Neural progenitor cell (in vitro differentiated cells): ENCODE data around the gene MAP3K1. TPM values are rescaled to one million over a fixed set of nuclear protein-coding genes. Genes with fewer than 3 reads are reported as not detected.

Experiments used
- DNase-seq: peaks from one replicate; pipeline ENCODE4 v3.0.0-alpha.2; 2016; ENCODE audit warnings: low spot score
- H2AFZ ChIP-seq: fragments of 200-600 bp; sonication (generic); replicated peaks from 2 replicates; pipeline ENCODE4 v1.6.1; 2016; ENCODE audit warnings: antibody characterized with exemption
- H3F3A ChIP-seq: fragments of 200-600 bp; sonication (generic); 2 replicates; pipeline ENCODE4 v1.6.1; 2016; ENCODE audit warnings: antibody characterized with exemption, low read depth
- H3K27ac ChIP-seq: fragments of 200-600 bp; sonication (generic); 2 replicates; pipeline ENCODE4 v1.5.1; 2016; ENCODE audit warnings: mild to moderate bottlenecking
- H3K27me3 ChIP-seq: fragments of 200-600 bp; sonication (generic); 2 replicates; pipeline ENCODE4 v1.6.1; 2016; ENCODE audit warnings: mild to moderate bottlenecking, moderate library complexity
- H3K36me3 ChIP-seq: fragments of 200-600 bp; sonication (generic); 2 replicates; pipeline ENCODE4 v1.5.1; 2016
- H3K4me1 ChIP-seq: fragments of 200-600 bp; sonication (generic); 2 replicates; pipeline ENCODE4 v1.6.1; 2016; ENCODE audit warnings: mixed run types
- H3K4me2 ChIP-seq: fragments of 200-600 bp; sonication (generic); 2 replicates; pipeline ENCODE4 v1.6.1; 2016
- H3K4me3 ChIP-seq: fragments of 200-600 bp; sonication (generic); 2 replicates; pipeline ENCODE4 v1.5.1; 2016
- H3K79me2 ChIP-seq: fragments of 200-600 bp; sonication (generic); 2 replicates; pipeline ENCODE4 v1.6.1; 2016; ENCODE audit warnings: low read depth
- H3K9ac ChIP-seq: fragments of 200-600 bp; sonication (generic); 2 replicates; pipeline ENCODE4 v1.6.1; 2016
- H3K9me3 ChIP-seq: fragments of 200-600 bp; sonication (generic); 2 replicates; pipeline ENCODE4 v1.5.1; 2016; ENCODE audit warnings: low read depth
- H4K20me1 ChIP-seq: fragments of 200-600 bp; sonication (generic); 2 replicates; pipeline ENCODE4 v1.6.1; 2016; ENCODE audit warnings: low read depth
- H3K27ac Mint-ChIP-seq: 3 replicates; pipeline ENCODE4 v1.8.0; 2021; ENCODE audit warnings: mixed read lengths
- H3K27me3 Mint-ChIP-seq: 2 replicates; pipeline ENCODE4 v1.8.0; 2022; ENCODE audit warnings: low read depth, mild to moderate bottlenecking, inconsistent platforms, moderate library complexity, mixed read lengths; ENCODE audit not compliant: insufficient read depth
- H3K36me3 Mint-ChIP-seq: 3 replicates; pipeline ENCODE4 v1.8.0; 2021; ENCODE audit warnings: mixed read lengths
- H3K4me1 Mint-ChIP-seq: 3 replicates; pipeline ENCODE4 v1.8.0; 2021; ENCODE audit warnings: mixed read lengths
- H3K4me3 Mint-ChIP-seq: 3 replicates; pipeline ENCODE4 v1.8.0; 2021; ENCODE audit warnings: mild to moderate bottlenecking, moderate library complexity, mixed read lengths
- H3K9me3 Mint-ChIP-seq: 3 replicates; pipeline ENCODE4 v1.8.0; 2020; ENCODE audit warnings: mixed read lengths
- CTCF ChIP-seq: fragments of 200-600 bp; sonication (generic); IDR thresholded peaks from 2 replicates; pipeline ENCODE4 v1.5.1; 2017; ENCODE audit warnings: antibody characterized with exemption, mild to moderate bottlenecking
- EZH2 ChIP-seq: fragments of 200-600 bp; sonication (generic); IDR thresholded peaks from 2 replicates; pipeline ENCODE4 v1.6.1; 2017; ENCODE audit warnings: antibody characterized with exemption, mild to moderate bottlenecking, moderate library complexity
- EZH2phosphoT487 ChIP-seq: fragments of 200-600 bp; sonication (generic); IDR thresholded peaks from 2 replicates; pipeline ENCODE4 v1.6.1; 2017; ENCODE audit warnings: antibody characterized with exemption
- total RNA-seq: library from RNA; depleted of rRNA; stranded (reverse); fragments of >200 nt; gene quantifications from 2 replicates; pipeline ENCODE4 v1.2.3, GENCODE V29; 2015; ENCODE audit warnings: low replicate concordance

MAP3K1 gene
- total RNA-seq, 1 donor from 2014 or later, result 22.2 TPM

- no peak overlapping the region for H3K9ac ChIP-seq
- no peak overlapping the region for H3K4me2 ChIP-seq
- no peak overlapping the region for H3K4me3 ChIP-seq
- H2AFZ ChIP-seq, result no peak overlapping the region
- H3F3A ChIP-seq, result no peaks in the 10 kb centered on the region
- peaks cover 5% of the 10 kb centered on the region for H3K36me3 Mint-ChIP-seq
- H4K20me1 ChIP-seq, result peaks cover 64% of the 10 kb centered on the region
- H3K27ac Mint-ChIP-seq, result no peak overlapping the region
- no peaks in the 10 kb centered on the region for H3K27me3 ChIP-seq
- peaks cover 5% of the 10 kb centered on the region for H3K27me3 Mint-ChIP-seq
- H3K4me3 Mint-ChIP-seq, result no peak overlapping the region
- no peaks in the 10 kb centered on the region for H3K9me3 ChIP-seq
- H3K27ac ChIP-seq, result no peak overlapping the region
- H3K36me3 ChIP-seq, result no peaks in the 10 kb centered on the region
- peaks cover 32% of the 10 kb centered on the region for H3K4me1 ChIP-seq
- no peak for DNase-seq
- TF ChIP-seq EZH2, result no peak
- no peak for TF ChIP-seq EZH2phosphoT487
- TF ChIP-seq CTCF, result no peak
- H3K79me2 ChIP-seq, result peaks cover 90% of the 10 kb centered on the region
- H3K4me1 Mint-ChIP-seq, result peaks cover 20% of the 10 kb centered on the region
- no peaks in the 10 kb centered on the region for H3K9me3 Mint-ChIP-seq
Measured at GRCh38 chr5:56827924-56828323, 12.6 kb downstream of the MAP3K1 start.

- Histone ChIP-seq H3K4me3 (no peak overlapping the region), H3K4me2 (no peak overlapping the region), H3K79me2 (peaks cover 89% of the 10 kb centered on the region), H3K9me3 (no peaks in the 10 kb centered on the region), H2AFZ (no peak overlapping the region), H3K27ac (no peak overlapping the region), H3K9ac (no peak overlapping the region), H3K4me1 (peaks cover 43% of the 10 kb centered on the region), H4K20me1 (peaks cover 61% of the 10 kb centered on the region), H3K27me3 (no peaks in the 10 kb centered on the region), H3F3A (no peaks in the 10 kb centered on the region), H3K36me3 (no peaks in the 10 kb centered on the region)
- H3K4me1 Mint-ChIP-seq, result peaks cover 32% of the 10 kb centered on the region
- no peaks in the 10 kb centered on the region for H3K9me3 Mint-ChIP-seq
- no peak for DNase-seq
- peaks cover 2% of the 10 kb centered on the region for H3K27me3 Mint-ChIP-seq
- no peak for TF ChIP-seq EZH2phosphoT487
- TF ChIP-seq EZH2, result no peak
- TF ChIP-seq CTCF, result no peak
- no peak overlapping the region for H3K27ac Mint-ChIP-seq
- H3K4me3 Mint-ChIP-seq, result no peak overlapping the region
- H3K36me3 Mint-ChIP-seq, result peaks cover 4% of the 10 kb centered on the region
Measured at GRCh38 chr5:56829137-56829908, 14.0 kb downstream of the MAP3K1 start.

- H3K4me3 Mint-ChIP-seq, result no peak overlapping the region
- H3K4me1 Mint-ChIP-seq, result peaks cover 33% of the 10 kb centered on the region
- peaks cover under 1% of the 10 kb centered on the region for H3K36me3 Mint-ChIP-seq
- H3K27ac Mint-ChIP-seq, result no peak overlapping the region
- peaks cover 43% of the 10 kb centered on the region for H3K4me1 ChIP-seq
- TF ChIP-seq EZH2 (no peak), EZH2phosphoT487 (no peak), CTCF (no peak)
- H2AFZ ChIP-seq, result no peak overlapping the region
- no peaks in the 10 kb centered on the region for H3K9me3 ChIP-seq
- no peaks in the 10 kb centered on the region for H3K27me3 ChIP-seq
- no peaks in the 10 kb centered on the region for H3F3A ChIP-seq
- no peak overlapping the region for H3K9ac ChIP-seq
- no peak overlapping the region for H3K4me2 ChIP-seq
- H3K36me3 ChIP-seq, result no peaks in the 10 kb centered on the region
- H4K20me1 ChIP-seq, result peaks cover 55% of the 10 kb centered on the region
- peaks cover 89% of the 10 kb centered on the region for H3K79me2 ChIP-seq
- peaks cover 2% of the 10 kb centered on the region for H3K27me3 Mint-ChIP-seq
- H3K9me3 Mint-ChIP-seq, result no peaks in the 10 kb centered on the region
- H3K27ac ChIP-seq, result no peak overlapping the region
- H3K4me3 ChIP-seq, result no peak overlapping the region
- DNase-seq, result no peak
Measured at GRCh38 chr5:56831773-56832172, 16.4 kb downstream of the MAP3K1 start.
